ENCODE data around the gene NTRK1. TPM values are rescaled to one million over a fixed set of nuclear protein-coding genes. Genes with fewer than 3 reads are reported as not detected.

NTRK1 gene
- total RNA-seq, 1 donor from 2014 or later, result not detected

- H3K27me3 ChIP-seq (ENCODE audit: control insufficient read depth, insufficient read depth, low read length), result peaks cover 19% of the 10 kb centered on the region
- no peak for DNase-seq (ENCODE audit: low read depth)
- H3K36me3 ChIP-seq (ENCODE audit: control insufficient read depth, insufficient read depth, low read length), result no peaks in the 10 kb centered on the region
These were observed 27.1 kb upstream of the NTRK1 start for GRCh38 chr1:156833603-156834002.

DNA sequence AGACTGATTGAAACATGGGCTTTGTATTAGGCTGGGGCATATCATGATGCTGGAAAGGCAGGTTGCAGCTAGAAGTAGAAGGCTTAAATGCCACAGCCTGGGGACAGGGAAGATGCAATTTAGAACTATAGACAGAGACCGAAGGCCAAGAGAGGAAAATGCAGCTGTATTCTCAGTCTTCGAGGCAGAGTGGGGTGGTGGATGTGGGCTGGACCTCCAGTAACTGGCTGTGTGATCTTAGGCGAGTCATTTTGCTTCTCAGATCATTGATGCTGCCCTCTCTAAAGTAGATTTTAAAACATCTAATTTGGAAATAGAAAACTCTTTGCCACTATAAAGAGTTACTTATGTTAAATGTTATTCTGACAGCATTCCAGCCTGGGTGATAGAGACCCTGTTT lies 26.3 kb upstream of the NTRK1 start:
- DNase-seq (ENCODE audit: low read depth) (no peak), FAIRE-seq (no peak)
- TF ChIP-seq CTCF (IDR thresholded peaks at IDR 0.05; ENCODE audit: insufficient read depth, low read length, severe bottlenecking), result no peak
- no peak overlapping the region for H3K4me3 ChIP-seq (ENCODE audit: low read depth, low read length)
- peaks cover 21% of the 10 kb centered on the region for H3K27me3 ChIP-seq (ENCODE audit: control insufficient read depth, insufficient read depth, low read length)
- H3K36me3 ChIP-seq (ENCODE audit: control insufficient read depth, insufficient read depth, low read length), result no peaks in the 10 kb centered on the region

More at GRCh38 chr1:156833603-156834002, 27.1 kb upstream of the NTRK1 start:
- no peak for FAIRE-seq
- TF ChIP-seq CTCF (IDR thresholded peaks at IDR 0.05; ENCODE audit: insufficient read depth, low read length, severe bottlenecking), result no peak
- no peak overlapping the region for H3K4me3 ChIP-seq (ENCODE audit: low read depth, low read length)

GRCh38 chr1:156836041-156836654 lies 24.5 kb upstream of the NTRK1 start:
- Histone ChIP-seq H3K27me3 (ENCODE audit: control insufficient read depth, insufficient read depth, low read length) (peaks cover 22% of the 10 kb centered on the region), H3K4me3 (ENCODE audit: low read depth, low read length) (no peak overlapping the region), H3K36me3 (ENCODE audit: control insufficient read depth, insufficient read depth, low read length) (no peaks in the 10 kb centered on the region)
- FAIRE-seq (no peak), DNase-seq (ENCODE audit: low read depth) (no peak)
- no peak for TF ChIP-seq CTCF (IDR thresholded peaks at IDR 0.05; ENCODE audit: insufficient read depth, low read length, severe bottlenecking)

- DNase-seq (ENCODE audit: low read depth) (no peak), FAIRE-seq (no peak)
- H3K27me3 ChIP-seq (ENCODE audit: control insufficient read depth, insufficient read depth, low read length), result peaks cover 20% of the 10 kb centered on the region
- H3K36me3 ChIP-seq (ENCODE audit: control insufficient read depth, insufficient read depth, low read length), result no peaks in the 10 kb centered on the region
- TF ChIP-seq CTCF (IDR thresholded peaks at IDR 0.05; ENCODE audit: insufficient read depth, low read length, severe bottlenecking), result no peak
- H3K4me3 ChIP-seq (ENCODE audit: low read depth, low read length), result no peak overlapping the region
These were observed 23.8 kb upstream of the NTRK1 start for GRCh38 chr1:156836892-156837291.

DNA sequence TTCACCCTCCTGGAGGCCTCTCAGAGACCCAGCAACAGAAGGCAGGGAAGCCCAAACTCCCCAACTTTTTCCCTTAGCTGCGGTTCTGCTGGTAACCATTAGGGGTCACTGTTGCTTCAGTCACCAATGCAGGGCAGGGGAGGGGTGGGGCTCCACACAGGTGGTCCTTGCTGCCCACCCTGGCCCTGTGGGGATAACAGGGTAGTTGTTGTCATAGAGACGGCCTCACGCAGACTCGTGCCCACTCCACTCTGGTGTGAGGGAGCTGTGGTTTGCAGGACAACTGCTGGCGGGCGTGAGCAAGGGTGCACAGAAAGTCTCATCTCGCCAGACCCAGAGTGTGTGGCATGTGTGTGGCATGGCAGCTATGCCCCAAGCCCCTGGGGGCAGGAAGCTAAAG lies 21.7 kb upstream of the NTRK1 start:
- DNase-seq (ENCODE audit: low read depth), result no peak
- no peak for FAIRE-seq
- H3K27me3 ChIP-seq (ENCODE audit: control insufficient read depth, insufficient read depth, low read length), result peaks cover 20% of the 10 kb centered on the region

More for the DNA sequence above, 21.7 kb upstream of the NTRK1 start:
- Histone ChIP-seq H3K4me3 (ENCODE audit: low read depth, low read length) (no peak overlapping the region), H3K36me3 (ENCODE audit: control insufficient read depth, insufficient read depth, low read length) (no peaks in the 10 kb centered on the region)
- peak; percentile 92 for TF ChIP-seq CTCF (IDR thresholded peaks at IDR 0.05; ENCODE audit: insufficient read depth, low read length, severe bottlenecking)
